Trophoblast cell (in vitro differentiated cells and primary cell): ENCODE results near the gene PLAAT3.

Experiments used
- DNase-seq, 2 donors: peaks; one replicate each; pipeline ENCODE4 v3.0.0-alpha.2; 2016
- H2AFZ ChIP-seq: 2 replicates; pipeline ENCODE4 v1.6.1; 2013; ENCODE audit warnings: low read length, moderate library complexity, mild to moderate bottlenecking; ENCODE audit not compliant: insufficient read depth, poor library complexity
- H2AK5ac ChIP-seq: 2 replicates; pipeline ENCODE4 v1.6.1; 2013; ENCODE audit warnings: mild to moderate bottlenecking, low read length
- H2BK120ac ChIP-seq: 2 replicates; pipeline ENCODE4 v1.6.1; 2013; ENCODE audit warnings: low read length, mild to moderate bottlenecking, moderate library complexity; ENCODE audit not compliant: insufficient read depth, poor library complexity
- H2BK12ac ChIP-seq: 2 replicates; pipeline ENCODE4 v1.6.1; 2013; ENCODE audit warnings: mild to moderate bottlenecking, low read length, moderate library complexity
- H2BK5ac ChIP-seq: 2 replicates; pipeline ENCODE4 v1.6.1; 2013; ENCODE audit warnings: low read length, low read depth, moderate library complexity, mild to moderate bottlenecking; ENCODE audit not compliant: poor library complexity
- H3K14ac ChIP-seq: 2 replicates; pipeline ENCODE4 v1.6.1; 2013; ENCODE audit warnings: mild to moderate bottlenecking, low read length
- H3K18ac ChIP-seq: 2 replicates; pipeline ENCODE4 v1.6.1; 2013; ENCODE audit warnings: mild to moderate bottlenecking, low read length
- H3K23ac ChIP-seq: 2 replicates; pipeline ENCODE4 v1.6.1; 2013; ENCODE audit warnings: low read length
- H3K27ac ChIP-seq: 2 replicates; pipeline ENCODE4 v1.5.1; 2013; ENCODE audit warnings: low read depth, mild to moderate bottlenecking, inconsistent platforms, low read length, moderate library complexity
- H3K27me3 ChIP-seq: 2 replicates; pipeline ENCODE4 v1.6.1; 2013; ENCODE audit warnings: inconsistent platforms, mild to moderate bottlenecking, low read length, moderate library complexity; ENCODE audit not compliant: insufficient read depth
- H3K36me3 ChIP-seq, 2 experiments: 1 replicate in 1 of 2; 2 replicates in 1 of 2; pipeline ENCODE4 v1.6.1; 2013; ENCODE audit warnings: low read length in 2 of 2, mild to moderate bottlenecking in 2 of 2, moderate library complexity in 1 of 2; ENCODE audit not compliant: insufficient read depth in 2 of 2, control insufficient read depth in 1 of 2
- H3K4ac ChIP-seq: 2 replicates; pipeline ENCODE4 v1.6.1; 2013; ENCODE audit warnings: low read depth, mild to moderate bottlenecking, low read length, moderate library complexity
- H3K4me1 ChIP-seq, 2 experiments: 1 replicate in 1 of 2; 2 replicates in 1 of 2; pipeline ENCODE4 v1.6.1; 2013; ENCODE audit warnings: low read length in 2 of 2, mild to moderate bottlenecking in 2 of 2, moderate library complexity in 1 of 2; ENCODE audit not compliant: insufficient read depth in 2 of 2, control insufficient read depth in 1 of 2
- H3K4me2 ChIP-seq: 2 replicates; pipeline ENCODE4 v1.6.1; 2013; ENCODE audit warnings: inconsistent platforms, mild to moderate bottlenecking, low read length, moderate library complexity
- H3K4me3 ChIP-seq: 2 replicates; pipeline ENCODE4 v1.5.1; 2013; ENCODE audit warnings: mild to moderate bottlenecking, low read depth, low read length, inconsistent platforms
- H3K79me1 ChIP-seq: one replicate; pipeline ENCODE4 v1.6.1; 2013; ENCODE audit warnings: low read length
- H3K79me2 ChIP-seq: 2 replicates; pipeline ENCODE4 v1.6.1; 2013; ENCODE audit warnings: low read length, mild to moderate bottlenecking; ENCODE audit not compliant: control insufficient read depth, insufficient read depth, poor library complexity
- H3K9ac ChIP-seq: 2 replicates; pipeline ENCODE4 v1.6.1; 2013; ENCODE audit warnings: mild to moderate bottlenecking, low read length
- H3K9me3 ChIP-seq: 2 replicates; pipeline ENCODE4 v1.6.1; 2013; ENCODE audit warnings: low read depth, mild to moderate bottlenecking, control low read depth, inconsistent platforms, low read length; ENCODE audit not compliant: insufficient read depth
- H4K12ac ChIP-seq: 2 replicates; pipeline ENCODE4 v1.6.1; 2013; ENCODE audit warnings: low read depth, mild to moderate bottlenecking, low read length, moderate library complexity
- H4K8ac ChIP-seq: 2 replicates; pipeline ENCODE4 v1.6.1; 2013; ENCODE audit warnings: low read depth, mild to moderate bottlenecking, low read length, moderate library complexity
- H4K91ac ChIP-seq: one replicate; pipeline ENCODE4 v1.6.1; 2013; ENCODE audit warnings: low read depth, mild to moderate bottlenecking, low read length, moderate library complexity
- WGBS: extraction: QIAGEN DNeasy Blood & Tissue Kit; methylation state at CpG from one replicate; pipeline ENCODE4 v1.1.7; 2013; ENCODE audit warnings: missing lambda C conversion rate; ENCODE audit not compliant: insufficient read length, insufficient coverage; ENCODE audit errors: extremely low coverage; 5-methylcytosine and 5-hydroxymethylcytosine counted together

PLAAT3 gene

DNA sequence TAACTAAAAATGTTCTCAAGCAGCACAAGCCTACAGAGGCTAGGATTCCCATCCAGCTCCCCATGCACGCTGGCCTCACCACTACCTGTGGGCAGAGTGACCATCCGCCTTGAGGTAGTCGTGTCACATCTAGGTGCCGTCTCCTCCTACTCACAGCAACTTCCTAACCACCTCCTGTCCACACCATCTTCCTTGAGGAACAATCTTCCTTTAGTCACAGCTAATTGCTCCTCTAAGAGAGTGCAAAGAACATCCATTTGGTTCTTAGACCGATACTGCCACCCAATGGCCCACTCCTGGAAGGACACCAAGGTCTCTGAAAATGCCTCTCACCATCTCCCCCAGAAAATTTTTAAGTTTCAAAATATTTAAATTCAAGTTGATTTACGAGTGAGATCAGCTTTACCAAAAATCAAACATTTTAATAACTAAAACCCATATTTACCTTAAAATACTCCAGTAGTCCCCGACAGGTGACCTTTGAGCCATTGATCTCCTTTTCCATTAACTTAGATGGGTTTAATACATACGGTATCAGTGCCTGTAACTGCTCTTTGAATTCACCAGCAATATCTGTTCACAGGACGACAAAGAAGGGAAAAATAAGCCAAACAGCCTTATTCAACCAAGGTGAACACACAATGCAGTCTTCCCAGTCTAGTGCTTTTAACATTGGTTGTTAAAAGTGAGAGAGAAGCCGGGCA lies 21.7 kb upstream of the PLAAT3 start:
- no peaks in the 10 kb centered on the region for H3K9me3 ChIP-seq
- WGBS = no CpG with 5 or more reads among the region's 10 CpGs
- H2AFZ ChIP-seq = no peak overlapping the region
- H2BK120ac ChIP-seq = no peak overlapping the region
- no peaks in the 10 kb centered on the region for H3K79me2 ChIP-seq
- H2AK5ac ChIP-seq = no peak overlapping the region
- peaks cover 7 to 12% of the 10 kb centered on the region in 2 experiments for H3K36me3 ChIP-seq
- no peaks in the 10 kb centered on the region for H3K79me1 ChIP-seq
- DNase-seq = peak; percentile 69 to 76
- H3K18ac ChIP-seq = no peak overlapping the region
- H3K4me1 ChIP-seq = no peaks in the 10 kb centered on the region
- no peaks in the 10 kb centered on the region for H3K27me3 ChIP-seq
- no peak overlapping the region for H4K12ac ChIP-seq
- H4K8ac ChIP-seq = no peak overlapping the region
- H3K9ac ChIP-seq = no peak overlapping the region
- H3K4me2 ChIP-seq = no peak overlapping the region
- H3K27ac ChIP-seq = no peak overlapping the region
- no peak overlapping the region for H4K91ac ChIP-seq
- no peak overlapping the region for H3K14ac ChIP-seq
- no peak overlapping the region for H2BK12ac ChIP-seq
- no peak overlapping the region for H2BK5ac ChIP-seq
- H3K4me3 ChIP-seq = no peak overlapping the region
- no peak overlapping the region for H3K4ac ChIP-seq
- no peak overlapping the region for H3K23ac ChIP-seq

GRCh38 chr11:63629426-63629825 lies 15.2 kb upstream of the PLAAT3 start:
- no peaks in the 10 kb centered on the region for H3K79me1 ChIP-seq
- no peak overlapping the region for H3K18ac ChIP-seq
- H3K9me3 ChIP-seq = no peaks in the 10 kb centered on the region
- no CpG with 5 or more reads among the region's 3 CpGs for WGBS
- no peaks in the 10 kb centered on the region for H3K79me2 ChIP-seq
- no peak overlapping the region for H4K91ac ChIP-seq
- no peak overlapping the region for H2BK120ac ChIP-seq
- no peak overlapping the region for H2BK5ac ChIP-seq
- H3K27me3 ChIP-seq = no peaks in the 10 kb centered on the region
- no peak overlapping the region for H3K9ac ChIP-seq
- H3K4me2 ChIP-seq = no peak overlapping the region
- no peak overlapping the region for H3K4me3 ChIP-seq
- H3K14ac ChIP-seq = no peak overlapping the region
- no peak overlapping the region for H4K12ac ChIP-seq
- no peak for DNase-seq
- H3K27ac ChIP-seq = no peak overlapping the region
- no peak overlapping the region for H2AK5ac ChIP-seq
- H2BK12ac ChIP-seq = no peak overlapping the region
- H3K23ac ChIP-seq = no peak overlapping the region
- no peak overlapping the region for H2AFZ ChIP-seq
- H3K4me1 ChIP-seq = peaks cover 0 to 2% of the 10 kb centered on the region in 2 experiments
- H3K4ac ChIP-seq = no peak overlapping the region
- H3K36me3 ChIP-seq = peaks cover 17 to 24% of the 10 kb centered on the region in 2 experiments
- H4K8ac ChIP-seq = no peak overlapping the region

GRCh38 chr11:63623513-63624140 lies 9.4 kb upstream of the PLAAT3 start:
- Histone ChIP-seq H2AK5ac (no peak overlapping the region), H2BK5ac (no peak overlapping the region), H3K4me2 (no peak overlapping the region), H3K79me2 (no peaks in the 10 kb centered on the region), H3K9ac (no peak overlapping the region), H4K91ac (no peak overlapping the region), H3K27ac (no peak overlapping the region), H2BK120ac (no peak overlapping the region), H4K8ac (no peak overlapping the region), H2AFZ (no peak overlapping the region), H3K27me3 (no peaks in the 10 kb centered on the region), H3K14ac (no peak overlapping the region), H3K4me1 (peaks cover 4 to 10% of the 10 kb centered on the region in 2 experiments), H3K18ac (no peak overlapping the region), H3K9me3 (no peaks in the 10 kb centered on the region), H3K79me1 (peaks cover 4% of the 10 kb centered on the region), H3K36me3 (peaks cover 0 to 2% of the 10 kb centered on the region in 2 experiments), H2BK12ac (no peak overlapping the region), H4K12ac (no peak overlapping the region), H3K4me3 (no peak overlapping the region), H3K4ac (no peak overlapping the region), H3K23ac (no peak overlapping the region)
- no peak for DNase-seq
- WGBS = no CpG with 5 or more reads among the region's 7 CpGs

DNA sequence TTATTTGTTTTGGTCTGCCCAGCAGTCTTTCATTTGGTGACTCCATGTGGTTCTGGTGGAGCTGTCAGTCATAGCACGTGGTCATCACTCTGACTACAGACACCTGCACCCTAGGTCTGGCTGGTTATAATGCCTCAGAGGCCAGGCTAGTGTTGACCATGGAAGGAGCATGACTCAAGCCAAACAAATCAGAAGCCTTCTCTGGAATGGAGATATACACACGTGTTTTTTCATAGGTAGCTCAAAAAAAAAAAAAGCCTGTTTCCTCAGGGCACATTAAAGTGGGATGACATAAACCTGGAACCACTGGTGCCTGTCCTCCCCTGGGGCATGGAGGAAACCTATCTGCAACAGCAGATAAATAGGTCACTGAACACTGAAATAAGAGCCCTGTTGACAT lies 8.1 kb upstream of the PLAAT3 start:
- no peak overlapping the region for H3K4me3 ChIP-seq
- no peaks in the 10 kb centered on the region for H3K27me3 ChIP-seq
- no peak overlapping the region for H2AFZ ChIP-seq
- H3K79me2 ChIP-seq = no peaks in the 10 kb centered on the region
- H3K23ac ChIP-seq = no peak overlapping the region
- DNase-seq = peak; percentile 90 to 99
- H3K27ac ChIP-seq = peak overlapping the region; percentile 12
- no peaks in the 10 kb centered on the region for H3K9me3 ChIP-seq
- H2BK12ac ChIP-seq = no peak overlapping the region
- H4K12ac ChIP-seq = no peak overlapping the region
- no peak overlapping the region for H3K4ac ChIP-seq
- H4K91ac ChIP-seq = no peak overlapping the region
- no peak overlapping the region for H3K9ac ChIP-seq
- no CpG with 5 or more reads among the region's 2 CpGs for WGBS
- H2BK120ac ChIP-seq = no peak overlapping the region
- H3K79me1 ChIP-seq = peaks cover 4% of the 10 kb centered on the region
- H3K18ac ChIP-seq = no peak overlapping the region
- H3K36me3 ChIP-seq = no peaks in the 10 kb centered on the region
- no peak overlapping the region for H2BK5ac ChIP-seq
- peaks cover 4 to 10% of the 10 kb centered on the region in 2 experiments for H3K4me1 ChIP-seq
- H3K14ac ChIP-seq = no peak overlapping the region
- no peak overlapping the region for H3K4me2 ChIP-seq
- H2AK5ac ChIP-seq = no peak overlapping the region
- H4K8ac ChIP-seq = no peak overlapping the region
